ENCODE data around the gene AKAP6.

DNA sequence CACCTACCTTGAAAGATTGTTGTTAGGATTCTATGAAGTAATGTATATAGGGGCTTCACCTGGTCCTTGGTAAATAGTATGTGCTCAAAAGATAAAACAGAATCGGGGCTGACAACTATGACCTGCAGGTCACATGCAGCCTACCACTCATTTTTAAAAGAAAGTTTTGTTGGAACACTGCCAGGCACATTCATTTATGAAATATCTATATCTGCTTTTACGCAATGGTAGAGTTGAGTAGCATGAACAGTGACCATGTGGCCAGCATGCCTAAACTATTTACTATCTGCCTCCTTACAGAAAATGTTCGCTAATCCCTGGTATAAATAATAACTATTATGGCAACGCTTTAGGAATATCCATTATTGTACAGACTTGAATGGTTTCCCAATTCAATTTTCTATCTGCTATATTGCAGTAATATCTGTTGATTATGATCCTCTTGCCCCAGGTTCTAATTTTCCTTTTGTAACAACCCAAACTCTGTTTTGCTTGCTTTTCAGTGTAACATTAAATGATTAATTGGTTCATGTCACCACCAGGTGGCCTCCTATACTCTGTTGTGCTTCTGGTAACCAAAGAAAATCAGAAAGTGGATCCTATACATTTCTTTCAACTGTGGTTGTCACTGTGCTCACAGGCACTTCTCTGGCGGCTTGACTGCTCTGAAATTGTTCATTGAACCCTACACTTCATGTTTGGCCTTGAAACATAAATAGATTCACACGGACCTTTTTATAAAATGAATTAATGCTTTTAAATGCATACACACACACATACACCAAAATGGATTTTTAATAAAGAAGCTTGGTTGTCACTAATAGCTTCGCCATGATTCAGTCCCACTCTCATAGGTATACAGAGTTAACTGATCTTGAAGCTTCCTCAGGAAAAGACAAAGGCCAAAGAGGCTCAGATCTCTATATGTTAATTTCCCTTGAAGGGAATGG, 381.9 kb downstream of the AKAP6 start:
- TF ChIP-seq POLR2AphosphoS5 (IDR thresholded peaks at IDR 0.05; ENCODE audit: low read depth, low read length) (no peak), POLR2A (IDR thresholded peaks at IDR 0.05; ENCODE audit: low read depth, low read length) (no peak), TAF1 (IDR thresholded peaks at IDR 0.05; ENCODE audit: borderline replicate concordance, low read depth, low read length) (no peak)
